GM18907 (cell line): ENCODE results near the gene IQCE.
"Not testable (repeated sequence)": the region's sequence is repeated elsewhere in the genome, so short reads cannot be mapped to it uniquely, and the experiment has no call there.

ENCODE experiments used
- ATAC-seq: cut with Tn5 transposase; IDR thresholded peaks from one replicate; pipeline ENCODE4 v1.9.1; 2021; ENCODE audit warnings: mild to moderate bottlenecking, moderate library complexity; ENCODE audit not compliant: unreplicated experiment

The IQCE gene

GRCh38 chr7:2598154-2598823, 39.5 kb downstream of the IQCE start:
- ATAC-seq: no peak

GRCh38 chr7:2601065-2601464, 42.3 kb downstream of the IQCE start:
- ATAC-seq: no peak

- no peak for ATAC-seq
Measured at GRCh38 chr7:2601907-2602306, 43.1 kb downstream of the IQCE start.

- ATAC-seq: no peak
Measured at GRCh38 chr7:2602406-2603043, 43.7 kb downstream of the IQCE start.

- no peak for ATAC-seq
Measured at GRCh38 chr7:2603044-2603965, 44.5 kb downstream of the IQCE start.

GRCh38 chr7:2604608-2605174, 45.9 kb downstream of the IQCE start:
- ATAC-seq: no peak

GRCh38 chr7:2605608-2606538, 47.1 kb downstream of the IQCE start:
- ATAC-seq: no peak

GRCh38 chr7:2606539-2606936, 47.8 kb downstream of the IQCE start:
- no peak for ATAC-seq

- no peak for ATAC-seq
Measured at GRCh38 chr7:2607122-2607922, 48.5 kb downstream of the IQCE start.

GRCh38 chr7:2607923-2608904, 49.4 kb downstream of the IQCE start:
- no peak for ATAC-seq

- ATAC-seq: no peak
Measured at GRCh38 chr7:2608921-2609411, 50.2 kb downstream of the IQCE start.

- not testable (repeated sequence) for ATAC-seq
Measured at GRCh38 chr7:2609646-2610045, 50.9 kb downstream of the IQCE start.

- no peak for ATAC-seq
Measured at GRCh38 chr7:2610466-2610865, 51.7 kb downstream of the IQCE start.

GRCh38 chr7:2610898-2611297, 52.1 kb downstream of the IQCE start:
- no peak for ATAC-seq

GRCh38 chr7:2611401-2611800, 52.6 kb downstream of the IQCE start:
- ATAC-seq: no peak

GRCh38 chr7:2611922-2612321, 53.1 kb downstream of the IQCE start:
- no peak for ATAC-seq

GRCh38 chr7:2612445-2613097, 53.8 kb downstream of the IQCE start:
- ATAC-seq: no peak
